HL-60/S4 (cell line): ENCODE results near the gene PFDN5.
"Not testable (repeated sequence)": the region's sequence is repeated elsewhere in the genome, so short reads cannot be mapped to it uniquely, and the experiment has no call there.

ENCODE experiments used
- in situ Hi-C: fragments of 300-500 bp; cut with MboI; formaldehyde crosslinking; loops from 2 replicates; pipeline ENCODE4 v1.14.3; 2022; ENCODE audit warnings: low sequenced_read_pairs

Gene PFDN5

GRCh38 chr12:53326460-53327185, 31.3 kb downstream of the PFDN5 start:
- in situ Hi-C loops, result no loop called here

- in situ Hi-C loops, result no loop called here
Observed at GRCh38 chr12:53327435-53328042, 32.2 kb downstream of the PFDN5 start.

GRCh38 chr12:53328043-53328435, 32.7 kb downstream of the PFDN5 start:
- in situ Hi-C loops, result no loop called here

- in situ Hi-C loops, result no loop called here
Observed at GRCh38 chr12:53330671-53331070, 35.3 kb downstream of the PFDN5 start.

- in situ Hi-C loops, result not testable (repeated sequence)
Observed at GRCh38 chr12:53332339-53332738, 37.0 kb downstream of the PFDN5 start.

- in situ Hi-C loops, result no loop called here
Observed at GRCh38 chr12:53332744-53333143, 37.4 kb downstream of the PFDN5 start.

GRCh38 chr12:53333289-53333688, 37.9 kb downstream of the PFDN5 start:
- in situ Hi-C loops, result no loop called here

- in situ Hi-C loops, result no loop called here
Observed at GRCh38 chr12:53333845-53334244, 38.5 kb downstream of the PFDN5 start.

- in situ Hi-C loops, result no loop called here
Observed at GRCh38 chr12:53334822-53335221, 39.5 kb downstream of the PFDN5 start.

- in situ Hi-C loops, result no loop called here
Observed at GRCh38 chr12:53336181-53336681, 40.9 kb downstream of the PFDN5 start, which contains the start of gene SP7. Gene SP7, minus strand, starts transcription at chr12:53336354. Its CDS starts 708 bp downstream, at chr12:53335646.

- in situ Hi-C loops, result no loop called here
Observed at GRCh38 chr12:53338017-53338416, 42.7 kb downstream of the PFDN5 start.

GRCh38 chr12:53338916-53339315, 43.6 kb downstream of the PFDN5 start:
- in situ Hi-C loops, result no loop called here

- in situ Hi-C loops, result loop anchor here (10.0 kb wide), 1 partner anchor 164 kb away; the partner anchor contains the start of genes NPFF and TARBP2
Observed at GRCh38 chr12:53340398-53340797, 45.1 kb downstream of the PFDN5 start.

GRCh38 chr12:53343449-53343848, 48.1 kb downstream of the PFDN5 start:
- in situ Hi-C loops, result loop anchor here (10.0 kb wide), 1 partner anchor 161 kb away; the partner anchor contains the start of genes NPFF and TARBP2

- in situ Hi-C loops, result loop anchor here (10.0 kb wide), 1 partner anchor 161 kb away; the partner anchor contains the start of genes NPFF and TARBP2
Observed at GRCh38 chr12:53343969-53344368, 48.6 kb downstream of the PFDN5 start.

- in situ Hi-C loops, result loop anchor here (10.0 kb wide), 1 partner anchor 160 kb away; the partner anchor contains the start of genes NPFF and TARBP2
Observed at GRCh38 chr12:53344487-53344823, 49.1 kb downstream of the PFDN5 start.

- in situ Hi-C loops, result loop anchor here (10.0 kb wide), 1 partner anchor 160 kb away; the partner anchor contains the start of genes NPFF and TARBP2
Observed at GRCh38 chr12:53344824-53345485, 49.6 kb downstream of the PFDN5 start.

- in situ Hi-C loops, result loop anchor here (10.0 kb wide), 1 partner anchor 159 kb away; the partner anchor contains the start of genes NPFF and TARBP2
Observed at GRCh38 chr12:53345486-53346188, 50.3 kb downstream of the PFDN5 start.

- in situ Hi-C loops, result loop anchor here (10.0 kb wide), 1 partner anchor 158 kb away; the partner anchor contains the start of genes NPFF and TARBP2
Observed at GRCh38 chr12:53346491-53346890, 51.1 kb downstream of the PFDN5 start.

GRCh38 chr12:53347905-53348304, 52.6 kb downstream of the PFDN5 start:
- in situ Hi-C loops, result loop anchor here (10.0 kb wide), 1 partner anchor 157 kb away; the partner anchor contains the start of genes NPFF and TARBP2
